HG02678 (cell line): ENCODE measurements around the gene RAB5IF.
"Not testable (repeated sequence)": the region's sequence is repeated elsewhere in the genome, so short reads cannot be mapped to it uniquely, and the experiment has no call there.

Source experiments
- ATAC-seq: cut with Tn5 transposase; IDR thresholded peaks from one replicate; pipeline ENCODE4 v1.9.1; 2021; ENCODE audit warnings: mild to moderate bottlenecking, moderate library complexity; ENCODE audit not compliant: unreplicated experiment

Gene RAB5IF

GRCh38 chr20:36628076-36628475 is 22.5 kb downstream of the RAB5IF start:
- ATAC-seq = no peak

- ATAC-seq = peak; percentile 52
Measured at GRCh38 chr20:36629719-36630681, 24.4 kb downstream of the RAB5IF start.

GRCh38 chr20:36631646-36632045 is 26.1 kb downstream of the RAB5IF start:
- no peak for ATAC-seq

GRCh38 chr20:36632147-36632486 is 26.5 kb downstream of the RAB5IF start:
- no peak for ATAC-seq

- ATAC-seq = no peak
Measured at GRCh38 chr20:36632487-36633284, 27.1 kb downstream of the RAB5IF start.

GRCh38 chr20:36633285-36633772 is 27.8 kb downstream of the RAB5IF start:
- ATAC-seq = no peak

GRCh38 chr20:36634342-36634741 is 28.8 kb downstream of the RAB5IF start:
- no peak for ATAC-seq

- not testable (repeated sequence) for ATAC-seq
Measured at GRCh38 chr20:36638876-36639400, 33.4 kb downstream of the RAB5IF start.

- ATAC-seq = no peak
Measured at GRCh38 chr20:36641506-36641843, 35.9 kb downstream of the RAB5IF start.

- no peak for ATAC-seq
Measured at GRCh38 chr20:36642136-36642535, 36.6 kb downstream of the RAB5IF start.

GRCh38 chr20:36644032-36644705 is 38.6 kb downstream of the RAB5IF start:
- ATAC-seq = no peak

GRCh38 chr20:36644706-36645095 is 39.1 kb downstream of the RAB5IF start:
- no peak for ATAC-seq

- no peak for ATAC-seq
Measured at GRCh38 chr20:36645353-36645752, 39.8 kb downstream of the RAB5IF start.

GRCh38 chr20:36645998-36646397 is 40.4 kb downstream of the RAB5IF start, which contains the start of gene SLA2:
Gene SLA2 (minus strand): TSS chr20:36646196. CDS start chr20:36641335, 4,861 bp downstream.
- ATAC-seq = no peak

- ATAC-seq = no peak
Measured at GRCh38 chr20:36646678-36647077, 41.1 kb downstream of the RAB5IF start.

- ATAC-seq = no peak
Measured at GRCh38 chr20:36647196-36648121, 41.9 kb downstream of the RAB5IF start.

GRCh38 chr20:36653456-36653855 is 47.9 kb downstream of the RAB5IF start:
- no peak for ATAC-seq

- ATAC-seq = no peak
Measured at GRCh38 chr20:36654506-36654905, 48.9 kb downstream of the RAB5IF start.

- ATAC-seq = no peak
Measured at GRCh38 chr20:36655004-36655403, 49.4 kb downstream of the RAB5IF start.

GRCh38 chr20:36656733-36657132 is 51.2 kb downstream of the RAB5IF start:
- no peak for ATAC-seq
